Epithelial cell of esophagus (primary cell): ENCODE data around the gene CD84.
"Not testable (repeated sequence)": the region's sequence is repeated elsewhere in the genome, so short reads cannot be mapped to it uniquely, and the experiment has no call there.

ENCODE experiments used
- DNase-seq: peaks from one replicate; pipeline ENCODE4 v3.0.0; 2010; ENCODE audit warnings: low read depth
- H3K4me3 ChIP-seq: 2 replicates; pipeline ENCODE4 v1.5.1; 2011; ENCODE audit warnings: mild to moderate bottlenecking, low read length, control low read depth
- TF ChIP-seq, protein P1 (sequence below): IDR thresholded peaks from 2 replicates; pipeline ENCODE4 v1.5.1; 2011; ENCODE audit warnings: low read depth, mild to moderate bottlenecking, low read length, control low read depth, inconsistent platforms; ENCODE audit not compliant: insufficient read depth; ENCODE audit errors: missing control alignments

Gene CD84

DNA sequence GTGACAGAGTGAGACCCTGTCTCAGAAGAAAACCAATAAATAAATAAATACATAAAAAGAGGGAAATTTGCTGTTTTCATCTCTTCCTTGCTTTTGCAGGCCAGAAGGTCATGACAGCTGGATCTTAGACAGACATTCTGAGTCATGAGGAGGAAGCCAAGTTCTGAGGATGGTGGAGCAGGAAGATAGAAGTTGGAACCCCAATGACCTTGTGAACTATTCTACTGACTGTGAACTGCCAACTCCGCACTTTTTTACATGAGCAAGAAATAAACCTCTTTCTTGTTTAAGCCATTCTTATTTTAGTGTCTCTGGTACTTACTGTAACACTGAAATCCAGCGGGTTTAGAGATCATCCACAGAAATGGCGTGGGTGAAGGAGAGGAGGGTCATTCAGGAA is 8.5 kb downstream of the CD84 start:
- no peak overlapping the region for H3K4me3 ChIP-seq

GRCh38 chr1:160569806-160570205 is 9.5 kb downstream of the CD84 start:
- H3K4me3 ChIP-seq, result no peak overlapping the region
- TF ChIP-seq, protein P1, sequence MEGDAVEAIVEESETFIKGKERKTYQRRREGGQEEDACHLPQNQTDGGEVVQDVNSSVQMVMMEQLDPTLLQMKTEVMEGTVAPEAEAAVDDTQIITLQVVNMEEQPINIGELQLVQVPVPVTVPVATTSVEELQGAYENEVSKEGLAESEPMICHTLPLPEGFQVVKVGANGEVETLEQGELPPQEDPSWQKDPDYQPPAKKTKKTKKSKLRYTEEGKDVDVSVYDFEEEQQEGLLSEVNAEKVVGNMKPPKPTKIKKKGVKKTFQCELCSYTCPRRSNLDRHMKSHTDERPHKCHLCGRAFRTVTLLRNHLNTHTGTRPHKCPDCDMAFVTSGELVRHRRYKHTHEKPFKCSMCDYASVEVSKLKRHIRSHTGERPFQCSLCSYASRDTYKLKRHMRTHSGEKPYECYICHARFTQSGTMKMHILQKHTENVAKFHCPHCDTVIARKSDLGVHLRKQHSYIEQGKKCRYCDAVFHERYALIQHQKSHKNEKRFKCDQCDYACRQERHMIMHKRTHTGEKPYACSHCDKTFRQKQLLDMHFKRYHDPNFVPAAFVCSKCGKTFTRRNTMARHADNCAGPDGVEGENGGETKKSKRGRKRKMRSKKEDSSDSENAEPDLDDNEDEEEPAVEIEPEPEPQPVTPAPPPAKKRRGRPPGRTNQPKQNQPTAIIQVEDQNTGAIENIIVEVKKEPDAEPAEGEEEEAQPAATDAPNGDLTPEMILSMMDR, result no peak
- DNase-seq, result no peak

More for the DNA sequence above, 8.5 kb downstream of the CD84 start:
- DNase-seq, result no peak
- TF ChIP-seq, protein P1, result no peak

- H3K4me3 ChIP-seq, result no peak overlapping the region
- TF ChIP-seq, protein P1, result no peak
- no peak for DNase-seq
Observed at GRCh38 chr1:160567858-160568682, 11.2 kb downstream of the CD84 start.

- TF ChIP-seq, protein P1, result no peak
- DNase-seq, result no peak
- H3K4me3 ChIP-seq, result no peak overlapping the region
Observed at GRCh38 chr1:160567341-160567740, 12.0 kb downstream of the CD84 start.

- no peak for DNase-seq
- H3K4me3 ChIP-seq, result no peak overlapping the region
- TF ChIP-seq, protein P1, result no peak
Observed at GRCh38 chr1:160565564-160565963, 13.7 kb downstream of the CD84 start.

DNA sequence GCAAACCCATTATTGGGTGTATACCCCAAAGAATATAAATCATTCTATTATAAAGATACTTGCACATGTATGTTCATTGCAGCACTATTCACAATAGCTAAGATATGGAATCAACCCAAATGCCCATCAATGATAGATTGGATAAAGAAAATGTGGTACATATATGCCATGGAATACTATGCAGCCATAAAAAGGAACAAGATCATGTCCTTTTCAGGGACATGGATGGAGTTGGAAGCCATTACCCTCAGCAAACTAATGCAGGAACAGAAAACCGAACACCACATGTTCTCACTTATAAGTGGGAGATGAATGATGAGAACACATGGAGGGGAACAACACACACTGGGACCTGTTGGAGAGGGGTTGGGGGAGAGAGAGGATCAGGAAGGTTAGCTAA is 16.1 kb downstream of the CD84 start:
- DNase-seq, H3K4me3 ChIP-seq: not testable (repeated sequence)

- not testable (repeated sequence) for DNase-seq, H3K4me3 ChIP-seq
Observed at GRCh38 chr1:160562745-160563144, 16.6 kb downstream of the CD84 start.

- TF ChIP-seq, protein P1, result no peak
- no peak for DNase-seq
- H3K4me3 ChIP-seq, result no peak overlapping the region
Observed at GRCh38 chr1:160560806-160561205, 18.5 kb downstream of the CD84 start.
